Neuronal stem cell (in vitro differentiated cells): ENCODE data around the gene NRM.

ENCODE experiments used
- DNase-seq: peaks from one replicate; pipeline ENCODE4 v3.0.0-alpha.2; 2013; ENCODE audit warnings: low spot score
- H2AFZ ChIP-seq: one replicate; pipeline ENCODE4 v1.6.1; 2013; ENCODE audit warnings: mild to moderate bottlenecking, low read length, inconsistent platforms
- H2AK5ac ChIP-seq: 2 replicates; pipeline ENCODE4 v1.6.1; 2013; ENCODE audit warnings: low read depth, mild to moderate bottlenecking, inconsistent platforms, low read length, moderate library complexity, mixed read lengths
- H2BK120ac ChIP-seq: 2 replicates; pipeline ENCODE4 v1.6.1; 2013; ENCODE audit warnings: low read depth, mild to moderate bottlenecking, inconsistent platforms, low read length, moderate library complexity, mixed read lengths
- H2BK12ac ChIP-seq: one replicate; pipeline ENCODE4 v1.6.1; 2013; ENCODE audit warnings: low read length, inconsistent platforms
- H2BK15ac ChIP-seq: 2 replicates; pipeline ENCODE4 v1.6.1; 2013; ENCODE audit warnings: mild to moderate bottlenecking, low read length, inconsistent platforms, mixed read lengths
- H2BK5ac ChIP-seq: one replicate; pipeline ENCODE4 v1.6.1; 2013; ENCODE audit warnings: inconsistent platforms, mild to moderate bottlenecking, low read length, moderate library complexity
- H3K14ac ChIP-seq: one replicate; pipeline ENCODE4 v1.6.1; 2013; ENCODE audit warnings: low read length, inconsistent platforms
- H3K18ac ChIP-seq: 2 replicates; pipeline ENCODE4 v1.6.1; 2013; ENCODE audit warnings: low read length, inconsistent platforms
- H3K23ac ChIP-seq: 2 replicates; pipeline ENCODE4 v1.6.1; 2013; ENCODE audit warnings: low read depth, mild to moderate bottlenecking, mixed read lengths, low read length, inconsistent platforms; ENCODE audit not compliant: poor library complexity
- H3K27ac ChIP-seq: replicated peaks from 3 replicates; pipeline ENCODE4 v1.5.1; 2013; ENCODE audit warnings: low read length, inconsistent platforms
- H3K27me3 ChIP-seq, 3 experiments: 2 replicates each; pipeline ENCODE4 v1.6.1; 2013; ENCODE audit warnings: low read length in 3 of 3, mild to moderate bottlenecking in 2 of 3, inconsistent platforms in 1 of 3, low read depth in 1 of 3, mixed read lengths in 1 of 3, moderate library complexity in 1 of 3; ENCODE audit not compliant: control insufficient read depth in 3 of 3, insufficient read depth in 3 of 3
- H3K36me3 ChIP-seq, 2 donors: replicated peaks in 1 of 2; 2 replicates each; pipeline ENCODE4 v1.6.1; 2013; ENCODE audit warnings: low read length in 2 of 2; ENCODE audit not compliant: control insufficient read depth in 2 of 2, insufficient read depth in 2 of 2
- H3K4ac ChIP-seq: 2 replicates; pipeline ENCODE4 v1.6.1; 2013; ENCODE audit warnings: inconsistent platforms, mild to moderate bottlenecking, low read length, moderate library complexity
- H3K4me1 ChIP-seq, 2 donors: 1 replicate in 1 of 2; 2 replicates in 1 of 2; pipeline ENCODE4 v1.6.1; 2013; ENCODE audit warnings: low read length in 2 of 2, low read depth in 1 of 2; ENCODE audit not compliant: control insufficient read depth in 2 of 2, insufficient read depth in 1 of 2
- H3K4me2 ChIP-seq: one replicate; pipeline ENCODE4 v1.6.1; 2013; ENCODE audit warnings: mild to moderate bottlenecking, low read length, inconsistent platforms; ENCODE audit not compliant: insufficient read depth, poor library complexity, severe bottlenecking
- H3K4me3 ChIP-seq, 2 donors: 2 replicates each; pipeline ENCODE4 v1.5.1; 2013; ENCODE audit warnings: low read length in 2 of 2, mild to moderate bottlenecking in 2 of 2, inconsistent platforms in 1 of 2, moderate library complexity in 1 of 2
- H3K79me1 ChIP-seq: one replicate; pipeline ENCODE4 v1.6.1; 2013; ENCODE audit warnings: low read depth, mild to moderate bottlenecking, inconsistent platforms, low read length, moderate library complexity
- H3K9ac ChIP-seq: one replicate; pipeline ENCODE4 v1.6.1; 2013; ENCODE audit warnings: mild to moderate bottlenecking, low read depth, low read length, inconsistent platforms; ENCODE audit not compliant: poor library complexity
- H3K9me3 ChIP-seq, 2 donors: replicated peaks in 1 of 2; 2 replicates each; pipeline versions ENCODE3 to v1.6.1; 2013; ENCODE audit warnings: low read length in 2 of 2, mild to moderate bottlenecking in 2 of 2, inconsistent platforms in 1 of 2, low read depth in 1 of 2, mixed read lengths in 1 of 2, moderate library complexity in 1 of 2; ENCODE audit not compliant: control insufficient read depth in 2 of 2, insufficient read depth in 1 of 2
- H4K8ac ChIP-seq: one replicate; pipeline ENCODE4 v1.6.1; 2013; ENCODE audit warnings: low read depth, mild to moderate bottlenecking, inconsistent platforms, low read length, moderate library complexity
- H4K91ac ChIP-seq: one replicate; pipeline ENCODE4 v1.6.1; 2013; ENCODE audit warnings: low read length, low read depth, mild to moderate bottlenecking, inconsistent platforms; ENCODE audit not compliant: poor library complexity
- WGBS, 2 donors: extraction: QIAGEN DNeasy Blood & Tissue Kit; methylation state at CpG; one replicate each; pipeline ENCODE4 v1.1.7; 2013; ENCODE audit warnings: missing lambda C conversion rate in 2 of 2, mixed read lengths in 1 of 2; ENCODE audit not compliant: insufficient read length in 2 of 2, insufficient replicate concordance in 1 of 2; ENCODE audit errors: extremely low coverage in 2 of 2; 5-methylcytosine and 5-hydroxymethylcytosine counted together

The NRM gene

DNA sequence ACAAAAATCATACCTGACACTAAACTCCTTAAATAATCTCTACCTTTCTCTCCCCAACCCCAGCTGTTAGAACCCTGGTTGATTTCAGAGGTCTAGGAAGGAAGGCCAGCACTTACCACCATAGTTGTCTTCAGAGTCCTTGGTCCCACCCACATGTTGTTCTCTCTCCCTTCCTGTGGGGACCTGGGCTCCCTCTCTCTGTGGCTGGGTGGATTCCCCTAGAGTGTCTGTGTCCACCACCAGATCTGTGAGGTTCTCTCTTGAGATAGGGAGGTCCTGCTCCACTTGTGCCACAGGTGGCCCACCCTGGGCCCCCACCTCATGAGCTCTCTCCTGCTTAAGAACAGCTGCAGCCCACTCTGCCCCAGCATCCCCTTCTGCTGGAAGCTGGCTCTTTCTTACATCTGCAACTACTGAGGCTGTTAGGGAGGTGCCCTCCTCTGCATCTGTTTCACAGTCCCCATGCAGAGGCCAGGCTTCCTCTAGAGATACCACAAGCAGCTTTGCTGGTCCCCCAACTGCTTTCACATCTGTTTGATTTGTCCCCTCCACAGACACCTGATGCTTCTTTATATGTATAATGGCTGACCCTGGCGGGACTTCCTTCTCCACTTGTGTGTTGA, 21.1 kb upstream of the NRM start:
- no peak for DNase-seq
- no peaks in the 10 kb centered on the region for H3K9me3 ChIP-seq
- no peak overlapping the region for H2BK5ac ChIP-seq
- no peak overlapping the region for H3K18ac ChIP-seq
- H4K8ac ChIP-seq = no peak overlapping the region
- no peak overlapping the region for H2BK120ac ChIP-seq
- peak overlapping the region; percentile 30 for H3K9ac ChIP-seq
- H2BK12ac ChIP-seq = no peak overlapping the region
- H3K4me1 ChIP-seq = peaks cover 4 to 6% of the 10 kb centered on the region in 2 donors
- H3K4me3 ChIP-seq = no peak overlapping the region
- no peaks in the 10 kb centered on the region for H3K27me3 ChIP-seq
- no peaks in the 10 kb centered on the region for H3K79me1 ChIP-seq
- H3K4me2 ChIP-seq = no peak overlapping the region
- no peak overlapping the region for H3K23ac ChIP-seq
- H2BK15ac ChIP-seq = no peak overlapping the region
- no peak overlapping the region for H3K4ac ChIP-seq
- no peak overlapping the region for H3K27ac ChIP-seq
- no CpG with 5 or more reads among the region's 1 CpG for WGBS, 2 donors
- H4K91ac ChIP-seq = no peak overlapping the region
- peaks cover 51 to 83% of the 10 kb centered on the region in 2 donors for H3K36me3 ChIP-seq
- no peak overlapping the region for H3K14ac ChIP-seq
- no peak overlapping the region for H2AFZ ChIP-seq
- no peak overlapping the region for H2AK5ac ChIP-seq

DNA sequence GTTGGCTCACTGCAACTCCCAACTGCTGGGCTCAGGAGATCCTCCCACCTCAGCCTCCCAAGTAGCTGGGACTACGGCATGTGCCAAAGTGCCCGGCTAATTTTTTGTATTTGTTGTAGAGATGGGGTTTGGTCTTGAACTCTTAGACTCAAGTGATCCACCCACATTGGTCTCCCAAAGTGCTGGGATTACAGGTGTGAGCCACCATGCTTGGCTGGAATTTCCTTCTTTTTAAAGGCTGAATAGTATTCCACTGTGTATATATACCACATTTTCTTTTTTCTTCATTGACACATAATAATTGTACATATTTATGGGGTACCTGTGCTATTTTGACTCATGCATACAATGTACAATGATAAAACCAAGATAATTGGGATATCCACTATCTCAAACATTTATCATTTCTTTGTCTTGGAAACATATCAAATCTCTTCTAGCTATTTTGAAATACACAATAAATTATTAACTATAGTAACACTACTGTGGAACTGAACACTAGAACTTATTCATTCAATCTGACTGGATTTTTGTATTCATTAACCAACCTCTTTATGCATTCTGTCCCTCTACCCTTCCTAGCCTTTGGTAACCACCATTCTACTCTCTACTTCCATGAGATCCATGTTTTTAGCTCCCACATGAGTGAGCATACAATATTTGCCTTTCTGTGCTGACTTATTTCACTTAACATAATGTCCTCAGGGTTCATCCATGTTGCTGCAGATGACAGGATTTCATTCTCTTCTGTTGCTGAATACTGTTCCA, 18.5 kb upstream of the NRM start:
- no peaks in the 10 kb centered on the region for H3K4me1 ChIP-seq
- no peak overlapping the region for H4K91ac ChIP-seq
- no peak overlapping the region for H2AFZ ChIP-seq
- H2AK5ac ChIP-seq = no peak overlapping the region
- no peak overlapping the region for H3K4ac ChIP-seq
- H2BK120ac ChIP-seq = no peak overlapping the region
- H3K9ac ChIP-seq = no peak overlapping the region
- no peak overlapping the region for H3K4me3 ChIP-seq
- no peak overlapping the region for H2BK12ac ChIP-seq
- H2BK15ac ChIP-seq = no peak overlapping the region
- H3K18ac ChIP-seq = no peak overlapping the region
- H3K23ac ChIP-seq = no peak overlapping the region
- WGBS, 2 donors = no CpG with 5 or more reads among the region's 2 CpGs
- no peaks in the 10 kb centered on the region for H3K9me3 ChIP-seq
- no peak overlapping the region for H3K4me2 ChIP-seq
- H3K36me3 ChIP-seq = peaks cover 63 to 95% of the 10 kb centered on the region in 2 donors
- DNase-seq = no peak
- H3K14ac ChIP-seq = no peak overlapping the region
- no peak overlapping the region for H4K8ac ChIP-seq
- H3K79me1 ChIP-seq = no peaks in the 10 kb centered on the region
- H3K27ac ChIP-seq = no peak overlapping the region
- no peak overlapping the region for H2BK5ac ChIP-seq
- no peaks in the 10 kb centered on the region for H3K27me3 ChIP-seq

DNA sequence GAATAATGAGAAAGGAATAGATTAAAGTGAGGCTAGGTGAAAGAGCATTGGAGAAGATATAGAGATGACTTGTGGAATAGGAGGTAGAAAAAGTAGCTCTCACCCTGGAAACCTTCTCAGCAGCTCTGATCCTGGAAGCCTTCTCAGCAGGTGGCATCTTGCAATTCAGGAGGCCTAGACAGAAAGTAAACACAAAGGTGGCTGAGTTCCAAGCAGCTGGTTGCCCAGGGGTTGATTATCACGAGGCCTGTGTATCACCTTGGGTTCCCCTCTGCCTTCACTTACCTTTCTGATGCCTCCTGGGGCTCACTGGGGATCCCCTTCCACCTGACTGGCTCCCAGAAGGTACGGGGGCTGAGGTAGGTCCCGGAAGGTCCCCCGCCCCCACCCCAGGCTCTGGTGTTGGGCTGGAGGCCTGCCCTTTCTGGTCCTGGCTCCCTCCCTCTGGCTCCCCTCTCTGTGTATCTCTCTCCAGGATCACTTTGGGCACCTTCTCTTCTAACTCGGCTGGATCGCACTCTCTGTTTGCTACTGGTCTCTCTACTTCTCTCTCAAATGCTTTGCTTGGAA, 16.6 kb upstream of the NRM start:
- no peak for DNase-seq
- Histone ChIP-seq H3K4me3 (no peak overlapping the region), H3K36me3 (peaks cover 64 to 95% of the 10 kb centered on the region in 2 donors), H3K14ac (no peak overlapping the region), H3K9ac (no peak overlapping the region), H2AFZ (no peak overlapping the region), H3K4ac (no peak overlapping the region), H2BK12ac (no peak overlapping the region), H3K27me3 (no peaks in the 10 kb centered on the region), H3K4me1 (no peaks in the 10 kb centered on the region), H3K27ac (no peak overlapping the region), H2BK120ac (no peak overlapping the region), H4K91ac (no peak overlapping the region), H3K18ac (no peak overlapping the region), H4K8ac (no peak overlapping the region), H3K4me2 (no peak overlapping the region), H3K9me3 (peaks cover 0 to 2% of the 10 kb centered on the region in 2 donors), H3K23ac (no peak overlapping the region), H3K79me1 (no peaks in the 10 kb centered on the region), H2BK5ac (no peak overlapping the region), H2BK15ac (no peak overlapping the region), H2AK5ac (no peak overlapping the region)
- WGBS, 2 donors = no CpG with 5 or more reads among the region's 6 CpGs

DNA sequence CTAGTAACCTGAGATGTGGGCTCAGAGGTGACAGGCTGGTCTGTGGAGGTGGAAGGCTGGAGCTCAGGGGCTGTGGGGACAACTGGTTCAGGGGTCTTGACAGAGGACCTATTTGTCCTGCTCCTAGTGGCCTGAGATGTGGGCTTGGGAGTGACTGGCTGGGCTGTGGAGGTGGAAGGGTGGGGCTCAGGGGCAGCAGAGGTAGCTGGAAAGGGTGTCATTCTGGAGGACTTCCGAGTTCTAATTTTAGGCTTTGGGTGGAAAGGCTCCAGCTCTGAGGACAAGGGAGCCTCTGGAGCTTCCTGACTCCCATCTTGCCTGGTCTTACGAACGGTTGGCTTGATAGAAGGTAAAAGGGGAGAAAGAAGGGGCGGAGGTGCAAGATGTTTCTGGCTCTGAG, 14.8 kb upstream of the NRM start:
- Histone ChIP-seq H3K4ac (no peak overlapping the region), H3K9me3 (peaks cover 0 to 3% of the 10 kb centered on the region in 2 donors), H2BK5ac (no peak overlapping the region), H3K9ac (no peak overlapping the region), H3K4me3 (no peak overlapping the region), H3K23ac (no peak overlapping the region), H2AFZ (no peak overlapping the region), H3K18ac (no peak overlapping the region), H3K27me3 (no peaks in the 10 kb centered on the region), H2BK120ac (no peak overlapping the region), H3K36me3 (peaks cover 49 to 90% of the 10 kb centered on the region in 2 donors), H3K14ac (no peak overlapping the region), H2BK12ac (no peak overlapping the region), H3K4me1 (no peaks in the 10 kb centered on the region), H3K79me1 (no peaks in the 10 kb centered on the region), H2BK15ac (no peak overlapping the region), H3K27ac (no peak overlapping the region), H4K8ac (no peak overlapping the region), H3K4me2 (no peak overlapping the region), H4K91ac (no peak overlapping the region), H2AK5ac (no peak overlapping the region)
- DNase-seq = no peak
- WGBS, 2 donors = no CpG with 5 or more reads among the region's 4 CpGs
